ENCODE measurements around the gene RPS15.

- TF ChIP-seq CTCF (IDR thresholded peaks at IDR 0.05; ENCODE audit: low read depth, low read length) (no peak), EZH2phosphoT487 (IDR thresholded peaks at IDR 0.05; ENCODE audit: low read depth) (no peak)
Observed at GRCh38 chr19:1441677-1442438, 3.7 kb downstream of the RPS15 start.
